Upper lobe of left lung (tissue), 6 donors: ENCODE data around the gene CHAC2. TPM values are rescaled to one million over a fixed set of nuclear protein-coding genes. Genes with fewer than 3 reads are reported as not detected.

Experiments
- ATAC-seq, 2 donors: fragments of 200-7000 bp; cut with Tn5 transposase; one replicate each; pipeline ENCODE4 v1.9.1; 2022; ENCODE audit warnings: mild to moderate bottlenecking in 2 of 2, moderate library complexity in 2 of 2; ENCODE audit not compliant: low FRiP score in 2 of 2
- DNase-seq, 2 donors: peaks; one replicate each; pipeline ENCODE4 v3.0.0-alpha.2; 2019 to 2020
- H3K27ac ChIP-seq, 4 donors: fragments of 200-600 bp; sonication (generic); one replicate each; pipeline ENCODE4 v1.5.1; 2016 to 2019
- H3K27me3 ChIP-seq, 4 donors: fragments of 200-600 bp; sonication (generic); one replicate each; pipeline ENCODE4 v1.5.1; 2017 to 2019
- H3K36me3 ChIP-seq, 4 donors: fragments of 200-600 bp; sonication (generic); one replicate each; pipeline ENCODE4 v1.5.1; 2016 to 2019
- H3K4me1 ChIP-seq, 4 donors: fragments of 200-600 bp; sonication (generic); one replicate each; pipeline ENCODE4 v1.5.1; 2018 to 2019
- H3K4me3 ChIP-seq, 4 donors: fragments of 200-600 bp; sonication (generic); one replicate each; pipeline ENCODE4 v1.5.1; 2017 to 2019; ENCODE audit warnings: mild to moderate bottlenecking in 2 of 4, moderate library complexity in 1 of 4
- H3K9me3 ChIP-seq, 4 donors: fragments of 200-600 bp; sonication (generic); one replicate each; pipeline ENCODE4 v1.5.1; 2018 to 2019
- CTCF ChIP-seq, 6 experiments: fragments of 450-650 bp in 4 of 6; fragments of 200-600 bp in 2 of 6; sonication (generic) in 2 of 6; IDR thresholded peaks; one replicate each; pipeline ENCODE4 v1.5.1; 2016 to 2019; ENCODE audit warnings: antibody characterized with exemption in 6 of 6
- EP300 ChIP-seq, 4 donors: sonication (generic); formaldehyde crosslinking; IDR thresholded peaks; one replicate each; pipeline ENCODE4 v1.5.1; 2017; ENCODE audit warnings: antibody characterized with exemption in 4 of 4, control low read depth in 2 of 4
- POLR2A ChIP-seq, 4 donors: fragments of 450-650 bp; IDR thresholded peaks; one replicate each; pipeline ENCODE4 v1.5.1; 2016 to 2017; ENCODE audit warnings: antibody characterized with exemption in 4 of 4, mild to moderate bottlenecking in 2 of 4
- POLR2AphosphoS5 ChIP-seq, 2 donors: sonication (generic); formaldehyde crosslinking; IDR thresholded peaks; one replicate each; pipeline ENCODE4 v1.5.1; 2017; ENCODE audit warnings: antibody characterized with exemption in 2 of 2
- WGBS, 2 donors: methylation state at CpG; one replicate each; pipeline ENCODE4 v1.1.5; 2017 to 2018; 5-methylcytosine and 5-hydroxymethylcytosine counted together
- total RNA-seq, 6 donors: library from RNA; depleted of rRNA in 4 of 6; stranded (reverse); fragments of >200 nt in 4 of 6; gene quantifications; one replicate each; pipeline versions ENCODE4 v1.1.0 to v1.2.1, GENCODE V29; 2016 to 2021
- donor health status: DM: no; HTN: no; CAD: no; lungs with moderate emphysema.
- donor health status: DM: no; HTN: yes; CAD: no; lungs with severe emphysema.

CHAC2 gene
- total RNA-seq, 6 donors from 2014 or later = 0.55 to 5.2 (median 3.1) TPM

DNA sequence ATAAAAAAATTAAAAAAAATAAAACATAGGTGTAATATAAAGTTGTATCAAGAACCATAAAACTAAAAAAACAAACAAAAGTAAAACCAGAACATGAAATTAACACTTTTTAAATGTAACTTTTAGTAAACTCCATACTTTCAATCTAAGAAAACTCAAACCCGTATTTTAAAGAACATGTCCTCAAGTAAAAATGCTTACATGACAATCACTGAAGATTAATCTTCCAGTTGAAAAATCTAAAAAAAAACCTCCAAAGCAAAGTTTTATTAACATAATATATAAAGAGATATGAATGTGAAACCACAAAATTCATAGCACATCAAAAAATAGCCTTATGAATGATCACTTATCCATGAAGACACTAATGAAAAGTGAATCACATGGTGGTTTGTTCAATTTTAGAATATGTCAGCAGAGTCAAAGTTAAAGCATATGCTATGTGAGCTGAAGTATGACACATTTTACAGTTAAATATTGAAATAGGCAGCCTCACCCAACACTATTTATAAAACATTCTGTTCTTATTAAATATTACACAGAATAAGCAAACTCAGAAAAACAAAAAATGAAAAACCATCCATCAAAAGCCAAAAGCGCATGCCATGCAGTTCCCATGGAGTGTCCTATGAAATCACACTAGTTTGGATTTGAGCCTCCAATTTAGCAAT, 23.1 kb upstream of the CHAC2 start:
- Histone ChIP-seq H3K4me1 (peaks cover 0 to 2% (median 0%) of the 10 kb centered on the region in 4 donors), H3K27ac (peak overlapping the region in 1 of 4 donors; percentile 39), H3K9me3 (no peaks in the 10 kb centered on the region), H3K27me3 (no peaks in the 10 kb centered on the region), H3K36me3 (peaks cover 0 to 19% (median 4%) of the 10 kb centered on the region in 4 donors), H3K4me3 (no peak overlapping the region)
- TF ChIP-seq EP300 (IDR thresholded peaks at IDR 0.05) = no peak
- TF ChIP-seq POLR2AphosphoS5 (IDR thresholded peaks at IDR 0.05) = no peak
- TF ChIP-seq POLR2A (IDR thresholded peaks at IDR 0.05) = no peak
- TF ChIP-seq CTCF (IDR thresholded peaks at IDR 0.05) = no peak
- DNase-seq (no peak), ATAC-seq (no peak)
- WGBS, 2 donors = 81 to 91% methylated on average over 2 of the region's 2 CpGs

- ATAC-seq (no peak), DNase-seq (no peak)
- Histone ChIP-seq H3K9me3 (no peaks in the 10 kb centered on the region), H3K4me1 (peaks cover 0 to 5% (median under 1%) of the 10 kb centered on the region in 4 donors), H3K4me3 (no peak overlapping the region), H3K27me3 (no peaks in the 10 kb centered on the region), H3K36me3 (peaks cover 0 to 21% (median 4%) of the 10 kb centered on the region in 4 donors), H3K27ac (no peak overlapping the region)
- 66 to 70% methylated on average over 4 of the region's 4 CpGs for WGBS, 2 donors
- TF ChIP-seq EP300 (IDR thresholded peaks at IDR 0.05) (no peak), POLR2AphosphoS5 (IDR thresholded peaks at IDR 0.05) (no peak)
These were observed 17.4 kb upstream of the CHAC2 start for GRCh38 chr2:53750041-53750768.

- Histone ChIP-seq H3K4me1 (peaks cover 0 to 9% (median 4%) of the 10 kb centered on the region in 4 donors), H3K27me3 (no peaks in the 10 kb centered on the region), H3K4me3 (no peak overlapping the region), H3K36me3 (peaks cover 0 to 26% (median 9%) of the 10 kb centered on the region in 4 donors), H3K27ac (no peak overlapping the region), H3K9me3 (no peaks in the 10 kb centered on the region)
- DNase-seq = no peak
- 90 to 92% methylated on average over 1 of the region's 1 CpG for WGBS, 2 donors
- no peak for TF ChIP-seq POLR2AphosphoS5 (IDR thresholded peaks at IDR 0.05)
- no peak for ATAC-seq
These were observed 15.9 kb upstream of the CHAC2 start for GRCh38 chr2:53751728-53752127.

GRCh38 chr2:53752385-53752784, 15.2 kb upstream of the CHAC2 start:
- ATAC-seq (no peak), DNase-seq (no peak)
- TF ChIP-seq POLR2AphosphoS5 (IDR thresholded peaks at IDR 0.05) = no peak
- TF ChIP-seq POLR2A (IDR thresholded peaks at IDR 0.05) = no peak
- TF ChIP-seq CTCF (IDR thresholded peaks at IDR 0.05) = no peak
- no peak for TF ChIP-seq EP300 (IDR thresholded peaks at IDR 0.05)
- no peaks in the 10 kb centered on the region for H3K9me3 ChIP-seq
- no peak overlapping the region for H3K4me3 ChIP-seq
- H3K27ac ChIP-seq = no peak overlapping the region
- H3K36me3 ChIP-seq = peaks cover 0 to 23% (median 11%) of the 10 kb centered on the region in 4 donors
- 92 to 94% methylated on average over 4 of the region's 4 CpGs for WGBS, 2 donors
- H3K27me3 ChIP-seq = no peaks in the 10 kb centered on the region
- peaks cover 0 to 9% (median 4%) of the 10 kb centered on the region in 4 donors for H3K4me1 ChIP-seq

GRCh38 chr2:53753041-53753440, 14.6 kb upstream of the CHAC2 start:
- Histone ChIP-seq H3K27ac (no peak overlapping the region), H3K4me3 (no peak overlapping the region), H3K4me1 (peaks cover 0 to 9% (median 4%) of the 10 kb centered on the region in 4 donors), H3K36me3 (peaks cover 0 to 17% (median 9%) of the 10 kb centered on the region in 4 donors), H3K9me3 (no peaks in the 10 kb centered on the region), H3K27me3 (no peaks in the 10 kb centered on the region)
- DNase-seq = no peak
- TF ChIP-seq EP300 (IDR thresholded peaks at IDR 0.05) (no peak), POLR2A (IDR thresholded peaks at IDR 0.05) (no peak), POLR2AphosphoS5 (IDR thresholded peaks at IDR 0.05) (no peak), CTCF (IDR thresholded peaks at IDR 0.05) (no peak)
- ATAC-seq = no peak
